T follicular helper cell (primary cell): ENCODE data around the gene MAT2B.

Source experiments
- DNase-seq: peaks from one replicate; pipeline ENCODE4 v3.0.0-alpha.2; 2020; ENCODE audit warnings: low read depth

The MAT2B gene

GRCh38 chr5:163551156-163551555 lies 45.7 kb downstream of the MAT2B start:
- no peak for DNase-seq

DNA sequence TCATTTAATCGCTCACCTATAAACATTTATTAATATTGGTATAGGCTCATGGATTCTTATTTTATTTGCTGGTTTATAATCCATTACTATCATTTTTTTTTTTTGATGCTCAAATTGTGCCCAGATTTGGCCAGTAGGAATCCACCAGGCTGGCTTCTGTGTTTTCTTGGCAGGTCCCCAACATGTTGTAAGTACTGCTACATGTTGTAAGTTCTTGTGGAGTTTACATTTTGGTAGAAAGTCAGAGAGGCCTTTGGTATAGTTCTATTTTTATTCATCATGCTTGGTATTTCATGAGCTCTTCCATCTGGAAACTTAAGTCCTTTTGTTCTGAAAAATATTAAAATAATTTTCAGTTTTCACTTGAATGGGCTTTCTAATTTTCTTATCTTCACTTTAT lies 47.1 kb downstream of the MAT2B start:
- DNase-seq: no peak

DNA sequence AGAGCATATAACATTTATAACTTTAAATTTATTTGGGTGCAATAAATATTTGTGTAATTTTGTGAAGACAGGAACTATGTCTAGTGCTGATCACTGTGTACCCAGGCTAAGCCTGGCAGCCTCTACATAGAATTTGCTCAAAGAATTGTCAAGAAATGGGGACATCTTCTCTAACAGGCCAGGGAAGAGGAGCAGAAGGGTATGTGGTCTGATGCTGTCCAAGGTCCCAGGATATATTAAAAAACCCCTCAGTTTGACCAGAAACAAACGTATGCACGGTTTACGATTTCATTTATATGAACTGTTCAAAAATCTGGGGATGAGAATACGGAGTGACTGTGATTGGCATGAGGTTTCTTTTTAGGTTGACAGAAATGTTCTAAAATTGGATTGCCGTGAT lies 55.9 kb downstream of the MAT2B start:
- no peak for DNase-seq

GRCh38 chr5:163562071-163562470 lies 56.7 kb downstream of the MAT2B start:
- no peak for DNase-seq

DNA sequence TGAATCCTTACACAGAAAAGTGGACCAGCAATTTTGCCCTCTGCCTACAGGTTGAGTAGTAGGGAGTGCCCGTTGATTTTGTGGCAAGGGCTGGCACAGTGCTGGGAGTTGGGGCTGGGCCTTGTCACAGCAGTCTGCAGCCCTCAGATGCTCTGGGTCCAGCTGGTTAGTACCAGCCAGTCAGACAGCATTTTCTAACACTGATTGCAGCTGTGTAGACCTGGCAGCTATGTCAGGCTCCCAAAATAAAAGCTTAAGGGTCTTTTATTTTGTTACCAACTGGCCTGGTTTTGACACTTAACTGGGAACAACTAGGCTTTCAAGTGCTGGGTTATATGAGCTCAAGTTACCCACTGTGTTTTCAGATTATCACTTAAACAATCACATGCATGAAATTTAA lies 57.7 kb downstream of the MAT2B start:
- DNase-seq: no peak

DNA sequence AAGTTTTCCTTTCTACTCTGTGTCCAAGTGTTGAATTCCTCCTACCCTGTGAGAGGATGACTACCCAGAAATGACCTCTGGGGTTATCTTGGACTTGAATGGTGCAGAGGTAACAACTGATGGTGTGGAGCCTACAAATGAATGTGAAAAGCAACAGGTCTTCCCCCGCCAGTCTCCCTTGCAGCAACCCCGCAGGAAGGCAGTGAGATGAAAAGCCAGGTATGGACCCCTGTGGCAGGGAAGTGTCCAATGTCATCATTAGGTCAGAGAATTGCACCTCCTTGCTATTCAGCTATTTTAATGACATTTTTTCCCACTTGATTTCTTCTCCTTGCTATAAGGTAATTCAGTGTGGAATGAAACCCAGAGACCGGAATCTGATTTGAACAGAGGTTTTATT lies 58.5 kb downstream of the MAT2B start:
- DNase-seq: no peak

DNA sequence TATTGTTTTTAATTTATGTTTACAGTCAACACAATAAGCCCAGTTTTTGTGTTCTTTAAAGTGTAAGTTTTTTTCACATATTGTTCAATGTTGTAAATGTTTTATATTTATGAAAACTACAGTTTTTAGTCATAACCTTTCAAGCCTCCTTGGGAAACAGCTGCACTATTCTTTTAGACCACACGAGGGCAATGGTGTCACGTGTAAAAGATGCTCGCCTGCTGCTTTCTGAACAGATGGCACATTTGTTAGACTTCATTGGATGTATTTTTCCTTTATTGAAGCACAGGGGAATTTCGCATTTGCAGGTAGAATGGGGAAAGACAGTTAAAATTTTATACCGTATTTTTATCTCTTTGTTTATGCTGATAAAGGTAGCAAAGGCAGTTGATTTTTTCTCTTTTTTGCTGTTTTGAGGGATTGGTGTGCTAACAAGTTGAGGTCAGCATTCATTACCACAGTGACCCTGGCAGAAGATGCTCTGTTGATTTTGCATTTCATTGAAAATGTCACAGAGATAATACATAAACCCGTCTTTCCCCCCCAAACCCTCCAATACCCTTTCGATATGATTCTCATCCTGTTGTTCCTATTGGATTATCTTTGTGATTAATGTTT lies 59.0 kb downstream of the MAT2B start:
- peak; percentile 31 for DNase-seq

- no peak for DNase-seq
Measured at GRCh38 chr5:163565492-163565891, 60.1 kb downstream of the MAT2B start.

- no peak for DNase-seq
Measured at GRCh38 chr5:163565931-163566608, 60.7 kb downstream of the MAT2B start.

DNA sequence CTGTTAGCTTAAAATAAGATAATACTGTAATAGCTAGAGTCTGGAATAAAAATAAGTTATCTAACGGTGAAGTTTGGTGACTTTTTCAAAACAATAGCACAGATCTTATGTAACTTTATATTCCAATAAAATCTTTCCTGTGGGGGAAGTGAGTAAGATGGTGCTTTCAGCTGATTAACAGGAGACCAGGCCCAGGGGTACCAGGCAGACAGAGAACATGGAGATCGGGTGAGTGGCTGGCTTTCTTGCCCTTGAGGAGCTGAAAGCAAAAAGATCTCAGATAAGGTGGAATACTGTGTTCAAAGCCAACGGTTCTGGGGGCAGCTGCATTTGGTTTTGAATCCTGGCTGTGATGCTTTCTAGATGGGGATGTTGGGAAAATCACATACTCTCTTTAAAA lies 61.3 kb downstream of the MAT2B start:
- DNase-seq: no peak

DNA sequence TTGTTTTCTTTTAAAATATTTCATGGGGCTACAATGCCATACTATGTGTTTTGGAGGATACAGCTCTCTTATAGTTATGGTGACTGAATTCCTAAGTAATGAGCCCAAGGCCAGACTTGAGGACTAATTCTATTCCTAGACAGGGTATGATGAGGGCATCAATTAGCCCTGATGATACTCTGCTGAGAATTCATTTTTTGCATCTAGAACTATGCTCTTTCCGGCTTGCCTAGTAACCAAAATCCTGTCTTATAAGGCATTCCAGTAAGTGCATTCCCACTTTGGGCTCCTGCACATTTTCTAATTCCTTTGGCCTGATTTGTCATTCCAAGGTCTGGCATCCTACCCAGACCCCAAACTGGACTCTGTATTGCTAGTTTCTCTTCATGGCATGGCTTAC lies 62.4 kb downstream of the MAT2B start:
- DNase-seq: no peak
